GM12873 (cell line): ENCODE measurements around the gene MAP2K1.

ENCODE experiments used
- CTCF ChIP-seq: IDR thresholded peaks from 2 replicates; pipeline ENCODE4 v1.5.1; 2012; ENCODE audit warnings: low read depth, mild to moderate bottlenecking, moderate library complexity, low read length, control low read depth; ENCODE audit not compliant: insufficient read depth; ENCODE audit errors: missing control alignments

MAP2K1 gene

GRCh38 chr15:66408675-66409282, 22.1 kb downstream of the MAP2K1 start:
- TF ChIP-seq CTCF, result no peak

- no peak for TF ChIP-seq CTCF
Measured at GRCh38 chr15:66409565-66410108, 22.9 kb downstream of the MAP2K1 start.

- no peak for TF ChIP-seq CTCF
Measured at GRCh38 chr15:66411190-66411589, 24.5 kb downstream of the MAP2K1 start.

GRCh38 chr15:66412220-66412619, 25.5 kb downstream of the MAP2K1 start:
- TF ChIP-seq CTCF, result no peak

- TF ChIP-seq CTCF, result no peak
Measured at GRCh38 chr15:66413579-66413978, 26.9 kb downstream of the MAP2K1 start.

- no peak for TF ChIP-seq CTCF
Measured at GRCh38 chr15:66415360-66415759, 28.6 kb downstream of the MAP2K1 start.

GRCh38 chr15:66417736-66418135, 31.0 kb downstream of the MAP2K1 start:
- no peak for TF ChIP-seq CTCF
